ENCODE data around the gene WWC1.
"Not testable (repeated sequence)": the region's sequence is repeated elsewhere in the genome, so short reads cannot be mapped to it uniquely, and the experiment has no call there.

WWC1 gene

DNA sequence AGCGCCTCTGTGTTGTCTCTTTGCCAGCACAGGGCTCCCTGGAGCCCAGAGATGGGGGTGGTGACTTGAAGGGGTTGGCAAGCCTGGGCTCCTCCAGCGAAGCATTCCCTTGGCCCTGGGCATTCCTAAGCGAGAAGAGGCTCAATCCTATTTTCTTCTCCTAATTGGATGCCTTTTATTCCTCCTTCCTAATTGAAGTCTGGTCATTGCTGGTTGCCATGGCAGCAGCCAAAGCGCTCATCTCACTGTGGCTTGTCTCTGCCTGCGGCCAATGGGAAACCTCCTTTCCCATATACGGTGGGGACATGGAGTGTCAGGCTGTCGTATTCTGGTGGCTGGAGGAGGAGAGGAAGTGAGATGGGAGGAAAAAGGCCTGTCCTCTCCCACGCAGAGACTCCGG, 142.6 kb downstream of the WWC1 start:
- DNase-seq (ENCODE audit: insufficient read length, low spot score) (no peak), FAIRE-seq (no peak)
- TF ChIP-seq PAX5 (IDR thresholded peaks at IDR 0.05; ENCODE audit: insufficient read depth, low read length, severe bottlenecking) (no peak), SPI1 (IDR thresholded peaks at IDR 0.05; ENCODE audit: low read depth, low read length) (no peak), POLR2A (IDR thresholded peaks at IDR 0.05; ENCODE audit: low read depth, low read length) (no peak), POLR2AphosphoS5 (IDR thresholded peaks at IDR 0.05; ENCODE audit: low read depth, low read length) (no peak), TAF1 (IDR thresholded peaks at IDR 0.05; ENCODE audit: low read depth, low read length) (no peak), POU2F2 (IDR thresholded peaks at IDR 0.05; ENCODE audit: low read depth, low read length) (no peak)

DNA sequence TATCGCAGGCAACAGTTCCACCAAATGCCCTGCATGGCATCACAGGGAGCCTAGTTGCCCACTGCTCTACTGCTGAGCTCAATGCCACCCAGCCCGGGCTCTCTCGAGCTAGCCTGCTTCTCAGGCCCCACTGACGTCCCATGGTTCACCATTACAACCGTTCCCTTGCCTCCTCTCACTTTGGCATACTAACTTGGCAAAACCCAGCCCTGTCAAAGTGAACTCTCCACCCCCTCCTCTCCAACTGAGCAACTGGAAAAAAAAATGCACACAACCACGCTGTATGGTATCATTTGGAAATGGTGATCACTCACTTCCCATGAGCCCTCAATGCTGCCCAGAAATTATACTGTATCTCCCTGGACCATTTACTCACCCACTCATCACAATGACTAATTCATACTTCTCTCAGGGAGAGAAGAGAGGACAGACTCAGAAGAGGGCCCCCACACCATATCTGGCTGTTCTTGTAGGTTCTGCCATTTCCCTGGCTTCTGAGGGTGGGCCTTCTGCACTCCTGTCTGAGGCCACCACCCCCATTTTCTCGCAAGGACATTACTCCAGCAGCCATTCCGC, 143.4 kb downstream of the WWC1 start:
- TF ChIP-seq PAX5 (IDR thresholded peaks at IDR 0.05; ENCODE audit: insufficient read depth, low read length, severe bottlenecking) (no peak), TAF1 (IDR thresholded peaks at IDR 0.05; ENCODE audit: low read depth, low read length) (no peak), POLR2A (IDR thresholded peaks at IDR 0.05; ENCODE audit: low read depth, low read length) (no peak), POU2F2 (IDR thresholded peaks at IDR 0.05; ENCODE audit: low read depth, low read length) (no peak), SPI1 (IDR thresholded peaks at IDR 0.05; ENCODE audit: low read depth, low read length) (no peak), POLR2AphosphoS5 (IDR thresholded peaks at IDR 0.05; ENCODE audit: low read depth, low read length) (no peak)
- DNase-seq (ENCODE audit: insufficient read length, low spot score) (no peak), FAIRE-seq (no peak)

DNA sequence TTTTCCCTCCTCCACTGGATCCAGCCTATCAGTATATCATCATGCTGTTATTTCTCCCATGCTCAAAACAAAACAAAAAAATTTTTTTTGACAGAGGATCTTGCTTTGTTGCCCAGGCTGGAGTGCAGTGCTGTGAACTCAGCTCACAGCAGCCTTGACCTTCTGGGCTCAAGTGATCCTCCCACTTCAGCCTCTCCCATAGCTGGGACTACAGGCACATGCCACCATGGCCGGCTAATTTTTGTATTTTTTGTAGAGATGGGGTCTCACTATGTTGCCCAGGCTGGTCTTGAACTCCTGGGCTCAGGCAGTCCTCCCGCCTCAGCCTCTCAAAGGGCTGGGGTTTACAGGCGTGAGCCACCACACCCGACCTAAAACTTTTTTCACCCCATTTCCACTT, 143.9 kb downstream of the WWC1 start:
- not testable (repeated sequence) for FAIRE-seq; DNase-seq (ENCODE audit: insufficient read length, low spot score)

DNA sequence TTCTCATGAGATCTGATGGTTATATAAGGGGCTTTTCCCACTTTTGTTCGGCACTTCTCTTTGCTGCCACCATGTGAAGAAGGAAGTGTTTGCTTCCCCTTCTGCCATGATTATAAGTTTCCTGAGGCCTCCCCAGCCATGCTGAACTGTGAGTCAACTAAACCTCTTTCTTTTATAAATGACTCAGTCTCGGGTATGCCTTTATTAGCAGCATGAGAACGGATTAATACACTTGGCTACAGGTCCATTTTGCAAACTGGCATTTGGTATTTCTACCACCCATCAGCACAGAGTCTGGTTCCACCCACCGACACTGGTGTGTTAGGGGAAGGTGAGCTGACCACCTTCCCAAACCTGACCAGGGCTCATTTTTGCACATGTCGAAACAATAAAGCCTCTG, 146.9 kb downstream of the WWC1 start:
- TF ChIP-seq POU2F2 (IDR thresholded peaks at IDR 0.05; ENCODE audit: low read depth, low read length) (no peak), PAX5 (IDR thresholded peaks at IDR 0.05; ENCODE audit: insufficient read depth, low read length, severe bottlenecking) (no peak), SPI1 (IDR thresholded peaks at IDR 0.05; ENCODE audit: low read depth, low read length) (no peak), POLR2A (IDR thresholded peaks at IDR 0.05; ENCODE audit: low read depth, low read length) (no peak), TAF1 (IDR thresholded peaks at IDR 0.05; ENCODE audit: low read depth, low read length) (no peak), POLR2AphosphoS5 (IDR thresholded peaks at IDR 0.05; ENCODE audit: low read depth, low read length) (no peak)
- FAIRE-seq (no peak), DNase-seq (ENCODE audit: insufficient read length, low spot score) (no peak)

DNA sequence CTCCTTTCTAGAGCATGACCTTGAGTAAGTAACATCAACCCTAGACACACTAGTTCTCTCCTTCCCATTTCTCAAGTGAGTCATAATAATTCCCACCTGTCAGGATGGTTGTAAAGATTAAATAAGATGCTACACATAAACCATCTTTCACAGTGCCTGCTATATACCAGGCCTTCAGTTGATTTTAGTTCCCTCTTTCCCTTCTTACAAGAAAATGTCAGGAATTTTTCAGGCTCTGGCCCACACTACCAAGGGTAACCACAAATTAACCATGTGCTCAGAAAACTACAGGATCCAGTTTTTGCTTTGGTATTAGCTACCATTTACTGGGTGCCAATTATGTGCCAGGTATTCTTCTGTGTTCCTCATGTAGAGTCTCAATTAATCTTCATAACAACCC, 152.1 kb downstream of the WWC1 start:
- no peak for FAIRE-seq
- no peak for DNase-seq (ENCODE audit: insufficient read length, low spot score)
- TF ChIP-seq POLR2A (IDR thresholded peaks at IDR 0.05; ENCODE audit: low read depth, low read length) (no peak), SPI1 (IDR thresholded peaks at IDR 0.05; ENCODE audit: low read depth, low read length) (no peak), PAX5 (IDR thresholded peaks at IDR 0.05; ENCODE audit: insufficient read depth, low read length, severe bottlenecking) (no peak), POU2F2 (IDR thresholded peaks at IDR 0.05; ENCODE audit: low read depth, low read length) (no peak), POLR2AphosphoS5 (IDR thresholded peaks at IDR 0.05; ENCODE audit: low read depth, low read length) (no peak), TAF1 (IDR thresholded peaks at IDR 0.05; ENCODE audit: low read depth, low read length) (no peak)

DNA sequence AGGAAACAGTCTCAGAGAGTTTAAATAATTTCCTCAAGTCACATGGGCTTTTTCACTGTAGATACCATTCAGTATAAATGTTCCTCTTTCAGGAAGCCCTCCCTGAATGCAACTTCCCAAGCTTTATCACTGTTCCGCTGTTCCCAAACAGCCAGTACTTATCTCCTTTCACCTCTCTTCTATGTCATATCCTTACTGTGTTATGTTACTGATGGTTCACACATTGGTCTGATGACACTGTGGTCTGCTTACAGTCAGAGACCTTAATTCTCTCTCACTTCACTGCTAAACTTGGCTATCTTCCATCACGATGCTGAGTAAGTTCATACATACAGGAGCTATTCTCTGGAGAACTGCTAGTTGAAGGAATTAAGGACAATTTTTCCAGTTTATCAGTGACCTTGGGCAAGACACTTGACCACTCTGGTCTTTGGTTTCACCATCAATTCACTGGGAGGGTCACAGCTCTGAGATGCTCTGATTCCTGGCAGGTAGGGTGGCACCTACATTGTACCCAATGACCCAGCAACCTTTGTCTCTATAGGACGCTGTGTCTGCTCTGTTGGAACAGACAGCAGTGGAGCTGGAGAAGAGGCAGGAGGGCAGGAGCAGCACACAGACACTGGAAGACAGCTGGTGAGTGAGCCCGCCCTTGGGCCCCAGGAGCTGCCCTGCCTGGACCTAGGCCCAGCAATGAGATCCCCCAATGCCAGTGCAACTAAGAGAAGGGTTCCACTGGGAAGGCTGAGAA, 152.7 kb downstream of the WWC1 start:
- TF ChIP-seq TAF1 (IDR thresholded peaks at IDR 0.05; ENCODE audit: low read depth, low read length) (no peak), POLR2AphosphoS5 (IDR thresholded peaks at IDR 0.05; ENCODE audit: low read depth, low read length) (no peak), POU2F2 (IDR thresholded peaks at IDR 0.05; ENCODE audit: low read depth, low read length) (no peak), POLR2A (IDR thresholded peaks at IDR 0.05; ENCODE audit: low read depth, low read length) (no peak), SPI1 (IDR thresholded peaks at IDR 0.05; ENCODE audit: low read depth, low read length) (no peak)
- DNase-seq (ENCODE audit: insufficient read length, low spot score) (no peak), FAIRE-seq (no peak)

DNA sequence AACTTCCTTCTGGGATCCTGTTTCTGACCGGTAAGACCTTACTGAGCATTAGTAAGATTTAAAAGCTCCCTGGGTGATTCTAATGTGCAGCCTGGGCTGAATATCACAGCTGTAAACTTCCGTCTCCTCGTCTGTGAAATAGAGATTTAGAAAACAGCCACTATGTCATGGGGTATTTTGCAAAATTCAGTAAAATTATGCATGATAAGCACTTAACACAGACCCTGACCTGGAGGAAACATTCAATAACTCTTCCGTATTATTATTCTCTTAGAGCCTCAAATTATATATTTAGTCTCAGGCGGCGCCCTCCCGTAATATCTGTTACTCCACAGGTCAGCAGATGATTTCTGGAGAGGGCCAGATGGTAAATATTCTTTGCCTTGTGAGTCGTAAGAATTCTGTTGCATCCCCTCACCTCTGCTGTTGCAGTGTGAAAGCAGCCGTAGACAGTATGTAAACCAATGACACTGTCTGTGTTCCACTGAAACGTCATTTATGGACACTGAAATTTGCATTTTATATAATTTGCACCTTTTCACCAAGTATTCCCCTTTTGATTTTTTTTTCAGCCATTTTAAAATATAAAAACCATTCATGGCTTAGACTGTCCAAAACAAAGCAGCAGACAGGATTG, 155.7 kb downstream of the WWC1 start:
- TF ChIP-seq SPI1 (IDR thresholded peaks at IDR 0.05; ENCODE audit: low read depth, low read length) (no peak), PAX5 (IDR thresholded peaks at IDR 0.05; ENCODE audit: insufficient read depth, low read length, severe bottlenecking) (no peak), POU2F2 (IDR thresholded peaks at IDR 0.05; ENCODE audit: low read depth, low read length) (no peak), POLR2AphosphoS5 (IDR thresholded peaks at IDR 0.05; ENCODE audit: low read depth, low read length) (no peak), POLR2A (IDR thresholded peaks at IDR 0.05; ENCODE audit: low read depth, low read length) (no peak), TAF1 (IDR thresholded peaks at IDR 0.05; ENCODE audit: low read depth, low read length) (no peak)

DNA sequence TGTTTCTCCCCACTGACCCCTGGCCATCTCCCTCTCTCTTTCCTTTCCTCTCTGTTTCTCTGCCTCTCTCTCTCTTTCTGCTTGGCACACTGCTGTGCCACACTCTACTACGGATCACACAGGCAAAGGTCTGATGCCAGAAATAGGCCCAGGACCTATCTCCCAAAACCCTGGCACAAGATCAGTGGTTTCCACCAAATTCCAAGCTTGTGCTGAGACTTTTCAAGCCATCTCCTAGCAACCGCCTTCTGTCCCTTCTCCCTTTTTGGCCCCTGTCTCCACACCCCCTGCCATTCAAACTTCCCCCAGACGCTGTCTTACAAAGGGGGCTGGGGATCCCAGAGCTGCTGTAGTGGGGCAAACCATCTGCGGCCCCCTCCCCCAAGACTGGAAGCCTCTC, 156.4 kb downstream of the WWC1 start:
- TF ChIP-seq POLR2A (IDR thresholded peaks at IDR 0.05; ENCODE audit: low read depth, low read length), result no peak
- TF ChIP-seq POLR2AphosphoS5 (IDR thresholded peaks at IDR 0.05; ENCODE audit: low read depth, low read length), result no peak
- no peak for TF ChIP-seq SPI1 (IDR thresholded peaks at IDR 0.05; ENCODE audit: low read depth, low read length)
- TF ChIP-seq PAX5 (IDR thresholded peaks at IDR 0.05; ENCODE audit: insufficient read depth, low read length, severe bottlenecking), result no peak
- no peak for TF ChIP-seq POU2F2 (IDR thresholded peaks at IDR 0.05; ENCODE audit: low read depth, low read length)
- TF ChIP-seq TAF1 (IDR thresholded peaks at IDR 0.05; ENCODE audit: low read depth, low read length), result no peak
- no peak for FAIRE-seq
- DNase-seq (ENCODE audit: insufficient read length, low spot score), result no peak

More for the DNA sequence above, 155.7 kb downstream of the WWC1 start:
- no peak for DNase-seq (ENCODE audit: insufficient read length, low spot score)
- no peak for FAIRE-seq

DNA sequence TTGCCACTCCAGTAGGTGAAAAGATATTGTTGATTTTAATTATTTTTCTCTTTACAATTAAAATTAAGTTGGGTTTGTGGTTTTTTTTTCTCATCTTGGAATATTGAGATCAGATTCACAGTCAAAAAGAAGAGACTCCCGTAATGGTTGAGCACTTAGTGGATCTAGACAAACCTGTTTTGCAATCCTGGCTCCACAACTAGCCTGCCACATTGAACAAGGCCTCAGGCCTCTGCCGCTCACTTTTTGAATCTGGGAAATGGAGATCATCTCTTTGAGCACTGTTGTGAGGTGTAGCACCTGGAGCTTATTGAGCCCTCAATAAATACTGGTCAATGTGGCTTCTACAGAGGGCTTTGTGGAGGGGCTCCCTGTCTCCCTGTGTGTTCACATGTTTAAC, 157.7 kb downstream of the WWC1 start:
- no peak for FAIRE-seq
- TF ChIP-seq POLR2A (IDR thresholded peaks at IDR 0.05; ENCODE audit: low read depth, low read length) (no peak), TAF1 (IDR thresholded peaks at IDR 0.05; ENCODE audit: low read depth, low read length) (no peak), POLR2AphosphoS5 (IDR thresholded peaks at IDR 0.05; ENCODE audit: low read depth, low read length) (no peak), SPI1 (IDR thresholded peaks at IDR 0.05; ENCODE audit: low read depth, low read length) (no peak), POU2F2 (IDR thresholded peaks at IDR 0.05; ENCODE audit: low read depth, low read length) (no peak), PAX5 (IDR thresholded peaks at IDR 0.05; ENCODE audit: insufficient read depth, low read length, severe bottlenecking) (no peak)
- DNase-seq (ENCODE audit: insufficient read length, low spot score), result no peak

All from GM12891 (cell line).